ENCODE measurements around the gene RAB5B. TPM values are rescaled to one million over a fixed set of nuclear protein-coding genes. Genes with fewer than 3 reads are reported as not detected.
A peak's percentile ranks its signal among the peaks of the same experiment; 100 is the strongest.
"Not testable (repeated sequence)": the region's sequence is repeated elsewhere in the genome, so short reads cannot be mapped to it uniquely, and the experiment has no call there.

Gene RAB5B
- total RNA-seq, 1 donor from 2014 or later, result 130 TPM

DNA sequence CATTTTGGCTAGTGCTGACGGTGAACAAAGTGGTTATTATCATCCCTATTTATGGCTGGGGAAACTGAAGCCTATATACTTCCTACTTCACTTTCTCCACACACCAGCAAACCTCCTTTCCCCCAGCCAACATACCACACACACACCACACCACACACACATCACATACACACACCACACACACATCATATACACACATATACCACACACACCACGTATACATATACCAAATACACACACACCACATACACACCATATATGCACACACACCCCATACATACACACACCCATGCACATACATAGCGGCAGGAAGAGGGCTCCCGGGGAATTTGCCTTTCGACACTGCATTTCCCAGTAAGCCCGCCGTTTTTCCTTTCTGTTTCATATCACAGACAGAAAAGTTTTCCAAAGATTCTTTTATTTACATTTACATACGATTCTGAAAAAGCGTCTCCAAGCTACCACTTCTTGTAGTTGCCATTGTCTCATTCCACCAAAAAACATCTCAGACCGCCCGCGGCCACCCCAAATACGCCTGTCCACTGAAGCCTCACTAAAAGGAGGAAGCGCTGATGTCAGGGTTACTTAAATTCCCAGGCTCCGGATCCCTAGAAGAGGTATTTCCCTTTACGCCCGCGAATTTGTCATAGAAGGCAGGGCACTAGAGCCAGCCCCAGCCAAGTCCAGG lies 823 bp upstream of the RAB5B start:
- Mint-ChIP-seq H3K27ac (ENCODE audit: unreplicated experiment) (no peak overlapping the region), H3K9me3 (ENCODE audit: unreplicated experiment) (no peaks in the 10 kb centered on the region)

DNA sequence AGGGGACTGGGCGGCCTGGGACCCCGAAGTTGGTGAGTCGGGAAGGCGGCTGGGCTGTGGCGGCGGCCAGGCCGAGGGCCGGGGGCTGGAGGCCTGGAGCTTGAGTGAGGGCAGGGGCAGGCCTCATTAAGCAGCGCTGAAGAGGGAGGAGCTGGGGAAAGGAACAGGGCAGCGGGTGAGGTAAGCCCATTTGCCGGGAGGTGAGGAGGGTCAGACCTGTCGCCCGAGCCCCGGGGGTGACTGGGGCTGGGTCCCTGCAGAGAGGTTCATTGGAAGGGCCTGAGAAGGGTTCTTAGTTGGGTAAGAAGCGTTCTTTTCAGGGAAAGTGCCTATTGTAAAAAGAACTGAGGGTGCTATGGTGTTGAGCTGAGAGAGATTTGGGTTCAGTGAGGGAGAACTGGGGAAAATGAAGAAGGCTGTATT lies 441 bp downstream of the RAB5B start:
- H3K4me3 Mint-ChIP-seq (ENCODE audit: unreplicated experiment), result no peak overlapping the region
- TF ChIP-seq, protein P1, sequence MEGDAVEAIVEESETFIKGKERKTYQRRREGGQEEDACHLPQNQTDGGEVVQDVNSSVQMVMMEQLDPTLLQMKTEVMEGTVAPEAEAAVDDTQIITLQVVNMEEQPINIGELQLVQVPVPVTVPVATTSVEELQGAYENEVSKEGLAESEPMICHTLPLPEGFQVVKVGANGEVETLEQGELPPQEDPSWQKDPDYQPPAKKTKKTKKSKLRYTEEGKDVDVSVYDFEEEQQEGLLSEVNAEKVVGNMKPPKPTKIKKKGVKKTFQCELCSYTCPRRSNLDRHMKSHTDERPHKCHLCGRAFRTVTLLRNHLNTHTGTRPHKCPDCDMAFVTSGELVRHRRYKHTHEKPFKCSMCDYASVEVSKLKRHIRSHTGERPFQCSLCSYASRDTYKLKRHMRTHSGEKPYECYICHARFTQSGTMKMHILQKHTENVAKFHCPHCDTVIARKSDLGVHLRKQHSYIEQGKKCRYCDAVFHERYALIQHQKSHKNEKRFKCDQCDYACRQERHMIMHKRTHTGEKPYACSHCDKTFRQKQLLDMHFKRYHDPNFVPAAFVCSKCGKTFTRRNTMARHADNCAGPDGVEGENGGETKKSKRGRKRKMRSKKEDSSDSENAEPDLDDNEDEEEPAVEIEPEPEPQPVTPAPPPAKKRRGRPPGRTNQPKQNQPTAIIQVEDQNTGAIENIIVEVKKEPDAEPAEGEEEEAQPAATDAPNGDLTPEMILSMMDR (IDR thresholded peaks at IDR 0.05; ENCODE audit: unreplicated experiment), result no peak
- peaks cover 23% of the 10 kb centered on the region for H3K36me3 Mint-ChIP-seq (ENCODE audit: low read depth, unreplicated experiment)
- no peak overlapping the region for H3K27ac Mint-ChIP-seq (ENCODE audit: unreplicated experiment)
- H3K4me1 Mint-ChIP-seq (ENCODE audit: unreplicated experiment), result peaks cover 14% of the 10 kb centered on the region
- H3K9me3 Mint-ChIP-seq (ENCODE audit: unreplicated experiment), result no peaks in the 10 kb centered on the region
- peaks cover 4% of the 10 kb centered on the region for H3K27me3 Mint-ChIP-seq (ENCODE audit: unreplicated experiment)
- peak; percentile 39 for DNase-seq (ENCODE audit: low spot score)

More for the DNA sequence above, 823 bp upstream of the RAB5B start:
- peaks cover 9% of the 10 kb centered on the region for H3K4me1 Mint-ChIP-seq (ENCODE audit: unreplicated experiment)
- H3K27me3 Mint-ChIP-seq (ENCODE audit: unreplicated experiment), result peaks cover 4% of the 10 kb centered on the region
- DNase-seq (ENCODE audit: low spot score), result no peak
- TF ChIP-seq, protein P1 (IDR thresholded peaks at IDR 0.05; ENCODE audit: unreplicated experiment), result no peak
- H3K4me3 Mint-ChIP-seq (ENCODE audit: unreplicated experiment), result no peak overlapping the region
- peaks cover 22% of the 10 kb centered on the region for H3K36me3 Mint-ChIP-seq (ENCODE audit: low read depth, unreplicated experiment)

DNA sequence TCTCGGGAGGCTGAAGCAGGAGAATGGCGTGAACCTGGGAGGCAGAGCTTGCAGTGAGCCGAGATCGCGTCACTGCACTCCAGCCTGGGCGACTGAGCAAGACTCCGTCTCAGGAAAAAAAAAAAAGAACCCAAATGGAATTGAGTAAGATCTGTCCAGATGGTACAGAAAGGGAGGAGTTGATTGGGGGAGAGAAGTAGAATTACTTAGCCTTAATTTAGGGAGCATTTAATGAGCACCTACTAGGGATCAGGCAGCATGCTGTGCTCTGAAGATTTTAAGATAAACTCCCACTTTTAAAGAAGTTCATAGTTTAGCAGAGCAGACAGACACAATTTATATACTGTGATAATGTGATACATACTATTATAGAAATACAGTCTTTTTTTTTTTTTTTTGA lies 4.5 kb downstream of the RAB5B start:
- Mint-ChIP-seq H3K36me3 (ENCODE audit: low read depth, unreplicated experiment) (peaks cover 31% of the 10 kb centered on the region), H3K9me3 (ENCODE audit: unreplicated experiment) (no peaks in the 10 kb centered on the region), H3K4me1 (ENCODE audit: unreplicated experiment) (peaks cover 21% of the 10 kb centered on the region), H3K4me3 (ENCODE audit: unreplicated experiment) (peak overlapping the region; percentile 33), H3K27ac (ENCODE audit: unreplicated experiment) (peak overlapping the region; percentile 38), H3K27me3 (ENCODE audit: unreplicated experiment) (peaks cover 4% of the 10 kb centered on the region)
- TF ChIP-seq, protein P1 (IDR thresholded peaks at IDR 0.05; ENCODE audit: unreplicated experiment), result no peak
- DNase-seq (ENCODE audit: low spot score), result no peak

DNA sequence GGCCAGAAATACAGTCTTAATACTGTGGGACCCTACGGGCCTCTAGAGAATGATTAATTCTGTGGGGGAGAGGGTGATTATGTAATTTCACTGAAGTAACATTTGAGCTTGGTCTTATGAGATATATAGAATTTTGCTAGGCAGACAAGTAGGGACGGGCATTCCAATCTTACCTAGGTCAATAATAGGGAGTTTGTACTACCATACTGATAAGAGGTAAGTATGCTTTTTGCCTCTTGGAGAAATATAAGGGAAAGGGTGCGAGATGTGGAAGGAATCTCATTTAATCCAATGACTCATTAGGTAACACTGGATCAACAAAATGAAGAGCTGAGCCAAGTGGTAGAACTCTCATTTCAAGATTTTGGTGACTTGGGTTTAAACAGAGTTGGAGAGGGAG lies 5.2 kb downstream of the RAB5B start:
- no peak for DNase-seq (ENCODE audit: low spot score)

DNA sequence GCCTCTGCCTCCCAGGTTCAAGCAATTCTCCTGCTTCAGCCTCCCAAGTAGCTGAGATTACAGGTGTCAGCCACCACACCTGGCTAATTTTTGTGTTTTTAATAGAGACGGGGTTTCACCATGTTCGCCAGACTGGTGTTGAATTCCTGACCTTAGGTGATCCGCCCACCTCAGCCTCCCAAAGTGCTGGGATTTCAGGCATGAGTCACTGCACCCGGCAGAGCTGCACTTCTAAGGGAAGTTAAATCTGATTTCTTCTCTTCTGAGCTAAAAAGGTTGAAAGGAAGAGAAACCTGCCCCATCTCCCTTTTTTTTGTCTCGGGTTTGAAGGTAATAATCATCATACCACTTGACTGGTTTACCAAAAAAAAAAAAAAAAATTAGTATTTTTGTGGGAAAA lies 8.0 kb downstream of the RAB5B start:
- H3K27ac Mint-ChIP-seq (ENCODE audit: unreplicated experiment); H3K9me3 Mint-ChIP-seq (ENCODE audit: unreplicated experiment); DNase-seq (ENCODE audit: low spot score); H3K4me3 Mint-ChIP-seq (ENCODE audit: unreplicated experiment); H3K27me3 Mint-ChIP-seq (ENCODE audit: unreplicated experiment): not testable (repeated sequence)
- Mint-ChIP-seq H3K36me3 (ENCODE audit: low read depth, unreplicated experiment) (peaks cover 35% of the 10 kb centered on the region), H3K4me1 (ENCODE audit: unreplicated experiment) (peaks cover 19% of the 10 kb centered on the region)

More for the DNA sequence above, 5.2 kb downstream of the RAB5B start:
- H3K4me3 Mint-ChIP-seq (ENCODE audit: unreplicated experiment), result peak overlapping the region; percentile 44
- H3K9me3 Mint-ChIP-seq (ENCODE audit: unreplicated experiment), result no peaks in the 10 kb centered on the region
- peaks cover 31% of the 10 kb centered on the region for H3K36me3 Mint-ChIP-seq (ENCODE audit: low read depth, unreplicated experiment)
- peaks cover 21% of the 10 kb centered on the region for H3K4me1 Mint-ChIP-seq (ENCODE audit: unreplicated experiment)
- TF ChIP-seq, protein P1 (IDR thresholded peaks at IDR 0.05; ENCODE audit: unreplicated experiment), result no peak
- H3K27me3 Mint-ChIP-seq (ENCODE audit: unreplicated experiment), result peaks cover 4% of the 10 kb centered on the region
- no peak overlapping the region for H3K27ac Mint-ChIP-seq (ENCODE audit: unreplicated experiment)

Data from endothelial cell (in vitro differentiated cells).